GM12878 (cell line): Measurements from ENCODE around the gene NDUFV1. TPM values are rescaled to one million over a fixed set of nuclear protein-coding genes. Genes with fewer than 3 reads are reported as not detected.

Experiments
- ETV6 ChIP-seq, 2 experiments: fragments of 450-650 bp in 1 of 2; IDR thresholded peaks in 1 of 2; conservative IDR thresholded peaks in 1 of 2; 2 replicates each; pipeline ENCODE4 v1.6.1; 2014; ENCODE audit warnings: antibody characterized with exemption in 1 of 2, borderline replicate concordance in 1 of 2, low read depth in 1 of 2, mild to moderate bottlenecking in 1 of 2, moderate library complexity in 1 of 2
- EZH2 ChIP-seq: IDR thresholded peaks from 2 replicates; pipeline ENCODE4 v1.6.1; 2012; ENCODE audit warnings: low read depth, mild to moderate bottlenecking, control low read depth, inconsistent platforms, low read length, borderline replicate concordance; ENCODE audit not compliant: control insufficient read depth
- MYC ChIP-seq: IDR thresholded peaks from 2 replicates; pipeline ENCODE4 v1.6.1; 2011; ENCODE audit warnings: mild to moderate bottlenecking, low read length, moderate library complexity, inconsistent platforms; ENCODE audit not compliant: insufficient read depth, insufficient replicate concordance, insufficient read length, severe bottlenecking
- NR2F1 ChIP-seq: fragments of 450-650 bp; conservative IDR thresholded peaks from 2 replicates; pipeline ENCODE4 v1.6.1; 2017; ENCODE audit warnings: mild to moderate bottlenecking
- RAD21 ChIP-seq: IDR thresholded peaks from 2 replicates; pipeline ENCODE4 v1.6.1; 2011; ENCODE audit warnings: mild to moderate bottlenecking, low read depth, low read length, moderate library complexity; ENCODE audit not compliant: insufficient read depth
- RFX5 ChIP-seq: IDR thresholded peaks from 2 replicates; pipeline ENCODE4 v1.6.1; 2011; ENCODE audit warnings: low read depth, low read length, improper control_type of control experiment
- SMARCA5 ChIP-seq: fragments of 450-650 bp; IDR thresholded peaks from 2 replicates; pipeline ENCODE4 v1.6.1; 2017; ENCODE audit warnings: mild to moderate bottlenecking
- SMC3 ChIP-seq: IDR thresholded peaks from 2 replicates; pipeline ENCODE4 v1.6.1; 2011; ENCODE audit warnings: low read length, improper control_type of control experiment, borderline replicate concordance
- STAT3 ChIP-seq: IDR thresholded peaks from 2 replicates; pipeline ENCODE4 v1.6.1; 2011; ENCODE audit warnings: low read depth, low read length, improper control_type of control experiment
- TAF1 ChIP-seq: IDR thresholded peaks from 2 replicates; pipeline ENCODE4 v1.6.1; 2011; ENCODE audit warnings: mild to moderate bottlenecking, low read depth, low read length, borderline replicate concordance
- TCF12 ChIP-seq: IDR thresholded peaks from 2 replicates; pipeline ENCODE4 v1.6.1; 2011; ENCODE audit warnings: low read depth, mild to moderate bottlenecking, low read length
- WRNIP1 ChIP-seq: IDR thresholded peaks from 2 replicates; pipeline ENCODE4 v1.6.1; 2011; ENCODE audit warnings: low read depth, low read length, improper control_type of control experiment, borderline replicate concordance
- polyA plus RNA-seq, 11 experiments: library from polyadenylated mRNA; depleted of rRNA in 4 of 11; unstranded in 6 of 11; stranded (reverse) in 5 of 11; fragments of >200 nt; fragmentation: Nextera tagmentation in 4 of 11; fragmentation: Illumina TruSeq in 1 of 11; extraction: Ambion mirVana in 4 of 11; extraction: Trizol in 1 of 11; gene quantifications; 1 replicate in 1 of 11; 2 replicates in 10 of 11; pipeline versions ENCODE4 v1.2.1 to v1.2.3, GENCODE V29; 2011 to 2016; ENCODE audit warnings: inconsistent platforms in 2 of 11, missing spikeins in 2 of 11, low read depth in 1 of 11
- total RNA-seq, 4 experiments: library from RNA; depleted of rRNA in 3 of 4; stranded (reverse); fragments of >200 nt in 3 of 4; fragmentation: Illumina TruSeq in 1 of 4; extraction: Trizol in 1 of 4; gene quantifications; 2 replicates each; pipeline versions ENCODE4 v1.2.1 to v1.2.3, GENCODE V29; 2013 to 2021
- TF ChIP-seq, protein P1 (sequence below): IDR thresholded peaks from 2 replicates; pipeline ENCODE4 v1.6.1; 2012; ENCODE audit warnings: improper control_type of control experiment, low read depth, low read length; ENCODE audit not compliant: insufficient replicate concordance
- TF ChIP-seq, protein P2 (sequence below): fragments of 450-650 bp; IDR thresholded peaks from 2 replicates; pipeline ENCODE4 v1.6.1; 2017; ENCODE audit warnings: mild to moderate bottlenecking
- TF ChIP-seq, protein P3 (sequence below): fragments of 450-650 bp; IDR thresholded peaks from 2 replicates; pipeline ENCODE4 v1.6.1; 2014; ENCODE audit warnings: mild to moderate bottlenecking
- TF ChIP-seq, protein P4 (sequence below): fragments of 450-650 bp; IDR thresholded peaks from 2 replicates; pipeline ENCODE4 v1.6.1; 2017; ENCODE audit warnings: mild to moderate bottlenecking, moderate library complexity

The NDUFV1 gene
- total and polyA plus RNA-seq, 10 of the 15 experiments (the other 5 are each of a cell fraction or from before 2014, with no cell fraction given) = 8.2 to 380 (median 231) TPM

DNA sequence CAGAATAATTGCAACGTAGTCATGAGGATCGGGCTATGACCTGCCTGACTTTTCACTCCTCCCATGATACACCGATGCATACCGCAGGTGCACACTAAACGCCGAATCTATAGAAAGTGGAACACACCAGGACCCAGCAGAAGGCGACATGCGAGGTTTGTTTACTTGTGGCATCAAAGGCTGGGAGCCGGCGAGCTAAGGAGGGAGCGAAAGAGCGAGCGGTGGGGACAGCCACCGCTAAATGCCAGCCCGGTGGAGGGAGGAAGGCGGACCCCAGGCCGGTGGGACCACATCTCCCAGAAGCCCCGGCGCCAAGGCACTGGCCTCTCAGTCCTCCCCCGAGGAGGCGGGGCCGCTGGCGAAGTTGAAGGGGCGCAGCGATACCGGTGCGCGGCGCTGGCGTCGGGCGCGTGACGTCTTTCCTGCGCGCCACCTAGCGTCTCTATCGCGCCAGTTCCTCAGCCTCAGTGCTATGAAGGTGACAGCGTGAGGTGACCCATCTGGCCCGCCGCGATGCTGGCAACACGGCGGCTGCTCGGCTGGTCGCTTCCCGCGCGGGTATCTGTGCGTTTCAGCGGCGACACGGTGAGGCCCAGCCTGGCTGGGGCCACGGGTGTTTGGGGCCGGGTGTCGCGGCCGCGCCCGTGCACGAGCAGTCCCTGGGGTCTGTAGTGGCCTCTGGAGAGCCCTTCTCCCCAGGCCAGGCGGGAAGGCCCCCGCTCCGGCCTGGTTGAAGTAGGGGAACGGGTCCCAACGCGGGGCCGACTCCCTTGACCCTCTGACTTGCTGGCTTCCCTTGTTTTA lies at the start of gene NDUFV1 (continued):
- TF ChIP-seq EZH2 (no peak), SMARCA5 (no peak), NR2F1 (peak; percentile 67), RAD21 (0 out of 2 replicates have a peak, but pooled peaks have one; percentile 26), STAT3 (no peak), WRNIP1 (no peak), TAF1 (peak; percentile 76; the same call in 1 of the 2 replicates), MYC (peak; percentile 48), SMC3 (peak; percentile 42; the same call in 1 of the 2 replicates), ETV6 (conservative IDR thresholded peaks at IDR 0.05 in 1 of 2, IDR thresholded peaks at IDR 0.05 in 1 of 2; ENCODE audit: borderline replicate concordance in 1 of 2, low read depth in 1 of 2) (no peak), TCF12 (peak; percentile 88), RFX5 (no peak)
- TF ChIP-seq, protein P1, sequence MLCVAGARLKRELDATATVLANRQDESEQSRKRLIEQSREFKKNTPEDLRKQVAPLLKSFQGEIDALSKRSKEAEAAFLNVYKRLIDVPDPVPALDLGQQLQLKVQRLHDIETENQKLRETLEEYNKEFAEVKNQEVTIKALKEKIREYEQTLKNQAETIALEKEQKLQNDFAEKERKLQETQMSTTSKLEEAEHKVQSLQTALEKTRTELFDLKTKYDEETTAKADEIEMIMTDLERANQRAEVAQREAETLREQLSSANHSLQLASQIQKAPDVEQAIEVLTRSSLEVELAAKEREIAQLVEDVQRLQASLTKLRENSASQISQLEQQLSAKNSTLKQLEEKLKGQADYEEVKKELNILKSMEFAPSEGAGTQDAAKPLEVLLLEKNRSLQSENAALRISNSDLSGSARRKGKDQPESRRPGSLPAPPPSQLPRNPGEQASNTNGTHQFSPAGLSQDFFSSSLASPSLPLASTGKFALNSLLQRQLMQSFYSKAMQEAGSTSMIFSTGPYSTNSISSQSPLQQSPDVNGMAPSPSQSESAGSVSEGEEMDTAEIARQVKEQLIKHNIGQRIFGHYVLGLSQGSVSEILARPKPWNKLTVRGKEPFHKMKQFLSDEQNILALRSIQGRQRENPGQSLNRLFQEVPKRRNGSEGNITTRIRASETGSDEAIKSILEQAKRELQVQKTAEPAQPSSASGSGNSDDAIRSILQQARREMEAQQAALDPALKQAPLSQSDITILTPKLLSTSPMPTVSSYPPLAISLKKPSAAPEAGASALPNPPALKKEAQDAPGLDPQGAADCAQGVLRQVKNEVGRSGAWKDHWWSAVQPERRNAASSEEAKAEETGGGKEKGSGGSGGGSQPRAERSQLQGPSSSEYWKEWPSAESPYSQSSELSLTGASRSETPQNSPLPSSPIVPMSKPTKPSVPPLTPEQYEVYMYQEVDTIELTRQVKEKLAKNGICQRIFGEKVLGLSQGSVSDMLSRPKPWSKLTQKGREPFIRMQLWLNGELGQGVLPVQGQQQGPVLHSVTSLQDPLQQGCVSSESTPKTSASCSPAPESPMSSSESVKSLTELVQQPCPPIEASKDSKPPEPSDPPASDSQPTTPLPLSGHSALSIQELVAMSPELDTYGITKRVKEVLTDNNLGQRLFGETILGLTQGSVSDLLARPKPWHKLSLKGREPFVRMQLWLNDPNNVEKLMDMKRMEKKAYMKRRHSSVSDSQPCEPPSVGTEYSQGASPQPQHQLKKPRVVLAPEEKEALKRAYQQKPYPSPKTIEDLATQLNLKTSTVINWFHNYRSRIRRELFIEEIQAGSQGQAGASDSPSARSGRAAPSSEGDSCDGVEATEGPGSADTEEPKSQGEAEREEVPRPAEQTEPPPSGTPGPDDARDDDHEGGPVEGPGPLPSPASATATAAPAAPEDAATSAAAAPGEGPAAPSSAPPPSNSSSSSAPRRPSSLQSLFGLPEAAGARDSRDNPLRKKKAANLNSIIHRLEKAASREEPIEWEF = no peak
- TF ChIP-seq, protein P2, sequence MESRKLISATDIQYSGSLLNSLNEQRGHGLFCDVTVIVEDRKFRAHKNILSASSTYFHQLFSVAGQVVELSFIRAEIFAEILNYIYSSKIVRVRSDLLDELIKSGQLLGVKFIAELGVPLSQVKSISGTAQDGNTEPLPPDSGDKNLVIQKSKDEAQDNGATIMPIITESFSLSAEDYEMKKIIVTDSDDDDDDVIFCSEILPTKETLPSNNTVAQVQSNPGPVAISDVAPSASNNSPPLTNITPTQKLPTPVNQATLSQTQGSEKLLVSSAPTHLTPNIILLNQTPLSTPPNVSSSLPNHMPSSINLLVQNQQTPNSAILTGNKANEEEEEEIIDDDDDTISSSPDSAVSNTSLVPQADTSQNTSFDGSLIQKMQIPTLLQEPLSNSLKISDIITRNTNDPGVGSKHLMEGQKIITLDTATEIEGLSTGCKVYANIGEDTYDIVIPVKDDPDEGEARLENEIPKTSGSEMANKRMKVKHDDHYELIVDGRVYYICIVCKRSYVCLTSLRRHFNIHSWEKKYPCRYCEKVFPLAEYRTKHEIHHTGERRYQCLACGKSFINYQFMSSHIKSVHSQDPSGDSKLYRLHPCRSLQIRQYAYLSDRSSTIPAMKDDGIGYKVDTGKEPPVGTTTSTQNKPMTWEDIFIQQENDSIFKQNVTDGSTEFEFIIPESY = no peak
- TF ChIP-seq, protein P3, sequence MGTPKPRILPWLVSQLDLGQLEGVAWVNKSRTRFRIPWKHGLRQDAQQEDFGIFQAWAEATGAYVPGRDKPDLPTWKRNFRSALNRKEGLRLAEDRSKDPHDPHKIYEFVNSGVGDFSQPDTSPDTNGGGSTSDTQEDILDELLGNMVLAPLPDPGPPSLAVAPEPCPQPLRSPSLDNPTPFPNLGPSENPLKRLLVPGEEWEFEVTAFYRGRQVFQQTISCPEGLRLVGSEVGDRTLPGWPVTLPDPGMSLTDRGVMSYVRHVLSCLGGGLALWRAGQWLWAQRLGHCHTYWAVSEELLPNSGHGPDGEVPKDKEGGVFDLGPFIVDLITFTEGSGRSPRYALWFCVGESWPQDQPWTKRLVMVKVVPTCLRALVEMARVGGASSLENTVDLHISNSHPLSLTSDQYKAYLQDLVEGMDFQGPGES = no peak
- TF ChIP-seq, protein P4, sequence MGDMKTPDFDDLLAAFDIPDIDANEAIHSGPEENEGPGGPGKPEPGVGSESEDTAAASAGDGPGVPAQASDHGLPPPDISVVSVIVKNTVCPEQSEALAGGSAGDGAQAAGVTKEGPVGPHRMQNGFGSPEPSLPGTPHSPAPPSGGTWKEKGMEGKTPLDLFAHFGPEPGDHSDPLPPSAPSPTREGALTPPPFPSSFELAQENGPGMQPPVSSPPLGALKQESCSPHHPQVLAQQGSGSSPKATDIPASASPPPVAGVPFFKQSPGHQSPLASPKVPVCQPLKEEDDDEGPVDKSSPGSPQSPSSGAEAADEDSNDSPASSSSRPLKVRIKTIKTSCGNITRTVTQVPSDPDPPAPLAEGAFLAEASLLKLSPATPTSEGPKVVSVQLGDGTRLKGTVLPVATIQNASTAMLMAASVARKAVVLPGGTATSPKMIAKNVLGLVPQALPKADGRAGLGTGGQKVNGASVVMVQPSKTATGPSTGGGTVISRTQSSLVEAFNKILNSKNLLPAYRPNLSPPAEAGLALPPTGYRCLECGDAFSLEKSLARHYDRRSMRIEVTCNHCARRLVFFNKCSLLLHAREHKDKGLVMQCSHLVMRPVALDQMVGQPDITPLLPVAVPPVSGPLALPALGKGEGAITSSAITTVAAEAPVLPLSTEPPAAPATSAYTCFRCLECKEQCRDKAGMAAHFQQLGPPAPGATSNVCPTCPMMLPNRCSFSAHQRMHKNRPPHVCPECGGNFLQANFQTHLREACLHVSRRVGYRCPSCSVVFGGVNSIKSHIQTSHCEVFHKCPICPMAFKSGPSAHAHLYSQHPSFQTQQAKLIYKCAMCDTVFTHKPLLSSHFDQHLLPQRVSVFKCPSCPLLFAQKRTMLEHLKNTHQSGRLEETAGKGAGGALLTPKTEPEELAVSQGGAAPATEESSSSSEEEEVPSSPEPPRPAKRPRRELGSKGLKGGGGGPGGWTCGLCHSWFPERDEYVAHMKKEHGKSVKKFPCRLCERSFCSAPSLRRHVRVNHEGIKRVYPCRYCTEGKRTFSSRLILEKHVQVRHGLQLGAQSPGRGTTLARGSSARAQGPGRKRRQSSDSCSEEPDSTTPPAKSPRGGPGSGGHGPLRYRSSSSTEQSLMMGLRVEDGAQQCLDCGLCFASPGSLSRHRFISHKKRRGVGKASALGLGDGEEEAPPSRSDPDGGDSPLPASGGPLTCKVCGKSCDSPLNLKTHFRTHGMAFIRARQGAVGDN = no peak
